A549 treated with Mapracorat at 1 μM for 4 hours (cell line): ENCODE data around the gene SLC9A7. TPM values are rescaled to one million over a fixed set of nuclear protein-coding genes. Genes with fewer than 3 reads are reported as not detected.

Source experiments
- total RNA-seq: library from RNA; stranded (reverse); fragments of 200-300 nt; extraction: Qiagen RNA extraction; gene quantifications from 5 replicates; pipeline ENCODE4 v1.2.3, GENCODE V29; 2022

SLC9A7 gene
- total RNA-seq, result 8.0 to 11.5 TPM (median 9.6 TPM) in 5 replicates

DNA sequence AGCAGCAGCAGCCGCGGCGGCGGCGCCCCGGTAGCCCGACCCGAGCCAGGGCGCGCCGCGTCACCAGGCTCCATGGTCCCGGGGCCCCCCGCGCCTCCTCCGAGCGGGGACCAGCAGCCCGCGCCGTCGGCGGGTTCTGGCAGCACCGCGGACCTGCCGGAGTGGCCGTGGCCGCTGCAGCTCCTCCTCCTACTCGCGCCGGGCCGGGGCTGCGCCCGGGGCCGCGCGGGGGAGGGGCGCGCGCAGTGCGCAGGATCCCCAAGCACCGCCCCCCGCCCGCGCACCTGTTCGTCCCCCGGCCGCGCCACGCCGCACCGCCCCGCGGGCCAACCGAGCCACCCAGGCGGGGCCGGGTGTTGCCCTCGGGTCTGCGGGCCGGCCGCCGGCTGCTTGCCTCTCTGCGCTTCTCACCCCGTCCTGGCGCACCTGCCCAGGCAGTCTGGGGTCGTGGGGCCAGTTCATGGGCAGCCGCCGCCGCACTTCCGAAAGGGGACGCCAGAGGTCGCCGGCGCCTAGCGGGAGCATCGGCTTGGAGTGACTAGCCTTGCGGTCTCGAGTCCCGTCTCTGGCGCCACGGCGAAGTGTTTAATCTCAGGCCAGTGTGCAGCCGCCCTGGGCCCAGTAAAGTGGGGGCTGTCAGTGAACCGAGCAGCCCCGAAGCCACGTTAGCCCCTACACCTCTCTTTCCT is at the start of gene SLC9A7:
Gene SLC9A7, minus strand, starts transcription at position 163 of the 689 bp plus-strand sequence. Its CDS starts 89 bp downstream, at position 74.

DNA sequence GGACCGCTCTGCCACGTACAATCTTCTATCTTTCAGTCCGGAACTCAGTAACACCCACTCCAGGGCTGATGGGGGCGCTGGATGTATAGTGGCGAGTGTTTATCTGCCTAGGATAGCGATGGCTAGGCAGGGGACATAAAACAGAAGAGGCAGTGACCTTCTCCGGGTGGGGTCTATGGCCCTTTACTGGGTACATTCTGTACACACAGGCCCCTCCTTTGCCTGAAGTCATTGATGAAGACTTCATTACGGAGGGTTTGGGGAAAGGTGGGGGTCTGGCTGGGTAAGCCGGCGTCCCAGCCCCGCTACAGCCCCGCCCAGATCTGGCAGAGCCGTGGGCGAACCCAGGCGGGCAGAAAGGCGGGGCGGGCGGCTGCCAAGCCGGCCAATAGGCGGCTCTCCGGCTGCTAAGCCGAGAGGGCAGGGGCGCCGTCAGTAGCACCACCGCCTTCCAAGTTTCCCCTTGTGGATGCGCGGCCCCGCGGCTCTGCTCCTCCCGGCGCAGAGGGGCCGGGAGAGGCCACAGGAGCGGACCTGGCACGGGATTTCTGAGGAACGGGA is 185.5 kb downstream of the SLC9A7 start, which contains the start of gene CHST7:
Gene CHST7, plus strand, starts transcription at position 435 of the 561 bp plus-strand sequence. CDS start 167 bp downstream, outside the sequence.

Other genes with a start within 250 kb of the SLC9A7 start
- 1.5 to 4.1 TPM (median 1.8 TPM) in 5 replicates for gene ZNF674, start 213.7 kb downstream of the SLC9A7 start, total RNA-seq
- 22.0 to 42.6 TPM (median 36.9 TPM) in 5 replicates for gene CHST7, start 185.4 kb downstream of the SLC9A7 start, total RNA-seq
- gene RP2, start 77.9 kb upstream of the SLC9A7 start, total RNA-seq, result 7.5 to 11.4 TPM (median 10.6 TPM) in 5 replicates
- gene JADE3, start 153.3 kb upstream of the SLC9A7 start, total RNA-seq, result 11.0 to 13.4 TPM (median 12.1 TPM) in 5 replicates